ENCODE results near the gene REV1.

Gene REV1

GRCh38 chr2:99436874-99437273 lies 52.9 kb downstream of the REV1 start:
- CTCF ChIA-PET, result no interaction called here
- no peak for DNase-seq
- Histone ChIP-seq H3K36me3 (ENCODE audit: control insufficient read depth in 4 of 4, insufficient read depth in 4 of 4, low read length in 3 of 4) (peaks cover 10 to 42% (median 18%) of the 10 kb centered on the region in 4 experiments), H3K27me3 (replicated peaks in 2 of 5; ENCODE audit: control insufficient read depth in 4 of 5, insufficient read depth in 5 of 5, low read length in 4 of 5) (no peaks in the 10 kb centered on the region), H3K9me3 (ENCODE audit: control extremely low read depth in 1 of 5, control insufficient read depth in 4 of 5, insufficient read depth in 2 of 5, low read depth in 1 of 5, low read length in 4 of 5) (no peaks in the 10 kb centered on the region), H3K27ac (ENCODE audit: insufficient read depth in 1 of 2, low read depth in 1 of 2, low read length in 2 of 2, poor library complexity in 1 of 2, severe bottlenecking in 2 of 2) (no peak overlapping the region), H3K4me3 (ENCODE audit: control insufficient read depth in 1 of 7, extremely low read depth in 1 of 7, insufficient read depth in 4 of 7, low read depth in 2 of 7, low read length in 6 of 7) (no peak overlapping the region), H3K4me1 (ENCODE audit: control extremely low read depth in 1 of 4, control insufficient read depth in 4 of 4, insufficient read depth in 4 of 4, low read length in 3 of 4) (peaks cover 0 to 11% (median 5%) of the 10 kb centered on the region in 4 experiments)
- POLR2A ChIA-PET, result interaction anchor here (0.5 to 0.6 kb wide), 2 partner anchors 738 to 1160 kb away, joined by 3 read pairs; no protein-coding TSS in a partner anchor
- 96% methylated on average over 10 of the region's 10 CpGs for WGBS (ENCODE audit: insufficient coverage)

- Histone ChIP-seq H3K27me3 (replicated peaks in 2 of 5; ENCODE audit: control insufficient read depth in 4 of 5, insufficient read depth in 5 of 5, low read length in 4 of 5) (no peaks in the 10 kb centered on the region), H3K27ac (ENCODE audit: insufficient read depth in 1 of 2, low read depth in 1 of 2, low read length in 2 of 2, poor library complexity in 1 of 2, severe bottlenecking in 2 of 2) (no peak overlapping the region), H3K9me3 (ENCODE audit: control extremely low read depth in 1 of 5, control insufficient read depth in 4 of 5, insufficient read depth in 2 of 5, low read depth in 1 of 5, low read length in 4 of 5) (no peaks in the 10 kb centered on the region), H3K36me3 (ENCODE audit: control insufficient read depth in 4 of 4, insufficient read depth in 4 of 4, low read length in 3 of 4) (peaks cover 7 to 38% (median 15%) of the 10 kb centered on the region in 4 experiments), H3K4me1 (ENCODE audit: control extremely low read depth in 1 of 4, control insufficient read depth in 4 of 4, insufficient read depth in 4 of 4, low read length in 3 of 4) (peaks cover 0 to 21% (median 5%) of the 10 kb centered on the region in 4 experiments), H3K4me3 (ENCODE audit: control insufficient read depth in 1 of 7, extremely low read depth in 1 of 7, insufficient read depth in 4 of 7, low read depth in 2 of 7, low read length in 6 of 7) (no peak overlapping the region)
- ChIA-PET CTCF (interaction anchor here (1.4 kb wide), 1 partner anchor 9 kb away, joined by 6 read pairs; no protein-coding TSS in a partner anchor), POLR2A (no interaction called here)
- 100% methylated on average over 1 of the region's 2 CpGs for WGBS (ENCODE audit: insufficient coverage)
- DNase-seq, result no peak
These were observed 56.5 kb downstream of the REV1 start for GRCh38 chr2:99433340-99433739.

GRCh38 chr2:99431587-99432275 lies 58.1 kb downstream of the REV1 start:
- POLR2A ChIA-PET, result no interaction called here
- Histone ChIP-seq H3K4me3 (ENCODE audit: control insufficient read depth in 1 of 7, extremely low read depth in 1 of 7, insufficient read depth in 4 of 7, low read depth in 2 of 7, low read length in 6 of 7) (no peak overlapping the region), H3K27me3 (replicated peaks in 2 of 5; ENCODE audit: control insufficient read depth in 4 of 5, insufficient read depth in 5 of 5, low read length in 4 of 5) (no peaks in the 10 kb centered on the region), H3K36me3 (ENCODE audit: control insufficient read depth in 4 of 4, insufficient read depth in 4 of 4, low read length in 3 of 4) (peaks cover 11 to 47% (median 21%) of the 10 kb centered on the region in 4 experiments), H3K9me3 (ENCODE audit: control extremely low read depth in 1 of 5, control insufficient read depth in 4 of 5, insufficient read depth in 2 of 5, low read depth in 1 of 5, low read length in 4 of 5) (no peaks in the 10 kb centered on the region), H3K27ac (ENCODE audit: insufficient read depth in 1 of 2, low read depth in 1 of 2, low read length in 2 of 2, poor library complexity in 1 of 2, severe bottlenecking in 2 of 2) (no peak overlapping the region), H3K4me1 (ENCODE audit: control extremely low read depth in 1 of 4, control insufficient read depth in 4 of 4, insufficient read depth in 4 of 4, low read length in 3 of 4) (peaks cover 0 to 21% (median 5%) of the 10 kb centered on the region in 4 experiments)
- no peak for DNase-seq
- CTCF ChIA-PET, result interaction anchor here (1.4 kb wide), 2 partner anchors 11 to 17 kb away, joined by 3 to 6 read pairs; no protein-coding TSS in a partner anchor
- 97% methylated on average over 12 of the region's 12 CpGs for WGBS (ENCODE audit: insufficient coverage)

GRCh38 chr2:99430614-99431291 lies 59.1 kb downstream of the REV1 start:
- Histone ChIP-seq H3K36me3 (ENCODE audit: control insufficient read depth in 4 of 4, insufficient read depth in 4 of 4, low read length in 3 of 4) (peaks cover 11 to 46% (median 23%) of the 10 kb centered on the region in 4 experiments), H3K4me1 (ENCODE audit: control extremely low read depth in 1 of 4, control insufficient read depth in 4 of 4, insufficient read depth in 4 of 4, low read length in 3 of 4) (peaks cover 0 to 21% (median 5%) of the 10 kb centered on the region in 4 experiments), H3K4me3 (ENCODE audit: control insufficient read depth in 1 of 7, extremely low read depth in 1 of 7, insufficient read depth in 4 of 7, low read depth in 2 of 7, low read length in 6 of 7) (no peak overlapping the region), H3K27me3 (replicated peaks in 2 of 5; ENCODE audit: control insufficient read depth in 4 of 5, insufficient read depth in 5 of 5, low read length in 4 of 5) (no peaks in the 10 kb centered on the region), H3K27ac (ENCODE audit: insufficient read depth in 1 of 2, low read depth in 1 of 2, low read length in 2 of 2, poor library complexity in 1 of 2, severe bottlenecking in 2 of 2) (peak overlapping the region; percentile 2 to 8), H3K9me3 (ENCODE audit: control extremely low read depth in 1 of 5, control insufficient read depth in 4 of 5, insufficient read depth in 2 of 5, low read depth in 1 of 5, low read length in 4 of 5) (no peaks in the 10 kb centered on the region)
- ChIA-PET POLR2A (no interaction called here), CTCF (no interaction called here)
- WGBS (ENCODE audit: insufficient coverage), result 27% methylated on average over 1 of the region's 4 CpGs
- no peak for DNase-seq

- no peak overlapping the region for H3K27ac ChIP-seq (ENCODE audit: insufficient read depth in 1 of 2, low read depth in 1 of 2, low read length in 2 of 2, poor library complexity in 1 of 2, severe bottlenecking in 2 of 2)
- H3K9me3 ChIP-seq (ENCODE audit: control extremely low read depth in 1 of 5, control insufficient read depth in 4 of 5, insufficient read depth in 2 of 5, low read depth in 1 of 5, low read length in 4 of 5), result no peaks in the 10 kb centered on the region
- ChIA-PET POLR2A (no interaction called here), CTCF (no interaction called here)
- peaks cover 18 to 63% (median 44%) of the 10 kb centered on the region in 4 experiments for H3K36me3 ChIP-seq (ENCODE audit: control insufficient read depth in 4 of 4, insufficient read depth in 4 of 4, low read length in 3 of 4)
- DNase-seq, result no peak
- H3K4me1 ChIP-seq (ENCODE audit: control extremely low read depth in 1 of 4, control insufficient read depth in 4 of 4, insufficient read depth in 4 of 4, low read length in 3 of 4), result no peaks in the 10 kb centered on the region
- H3K4me3 ChIP-seq (ENCODE audit: control insufficient read depth in 1 of 7, extremely low read depth in 1 of 7, insufficient read depth in 4 of 7, low read depth in 2 of 7, low read length in 6 of 7), result no peak overlapping the region
- H3K27me3 ChIP-seq (replicated peaks in 2 of 5; ENCODE audit: control insufficient read depth in 4 of 5, insufficient read depth in 5 of 5, low read length in 4 of 5), result no peaks in the 10 kb centered on the region
- 100% methylated on average over 1 of the region's 2 CpGs for WGBS (ENCODE audit: insufficient coverage)
These were observed 64.8 kb downstream of the REV1 start for GRCh38 chr2:99425022-99425421.

GRCh38 chr2:99424371-99424770 lies 65.4 kb downstream of the REV1 start:
- Histone ChIP-seq H3K27me3 (replicated peaks in 2 of 5; ENCODE audit: control insufficient read depth in 4 of 5, insufficient read depth in 5 of 5, low read length in 4 of 5) (no peaks in the 10 kb centered on the region), H3K27ac (ENCODE audit: insufficient read depth in 1 of 2, low read depth in 1 of 2, low read length in 2 of 2, poor library complexity in 1 of 2, severe bottlenecking in 2 of 2) (no peak overlapping the region), H3K9me3 (ENCODE audit: control extremely low read depth in 1 of 5, control insufficient read depth in 4 of 5, insufficient read depth in 2 of 5, low read depth in 1 of 5, low read length in 4 of 5) (no peaks in the 10 kb centered on the region), H3K4me1 (ENCODE audit: control extremely low read depth in 1 of 4, control insufficient read depth in 4 of 4, insufficient read depth in 4 of 4, low read length in 3 of 4) (no peaks in the 10 kb centered on the region), H3K36me3 (ENCODE audit: control insufficient read depth in 4 of 4, insufficient read depth in 4 of 4, low read length in 3 of 4) (peaks cover 18 to 70% (median 48%) of the 10 kb centered on the region in 4 experiments), H3K4me3 (ENCODE audit: control insufficient read depth in 1 of 7, extremely low read depth in 1 of 7, insufficient read depth in 4 of 7, low read depth in 2 of 7, low read length in 6 of 7) (no peak overlapping the region)
- CTCF ChIA-PET, result no interaction called here
- no peak for DNase-seq
- POLR2A ChIA-PET, result no interaction called here

- no peak overlapping the region for H3K27ac ChIP-seq (ENCODE audit: insufficient read depth in 1 of 2, low read depth in 1 of 2, low read length in 2 of 2, poor library complexity in 1 of 2, severe bottlenecking in 2 of 2)
- ChIA-PET CTCF (no interaction called here), POLR2A (no interaction called here)
These were observed 67.2 kb downstream of the REV1 start for GRCh38 chr2:99422599-99422998.

More at GRCh38 chr2:99422599-99422998, 67.2 kb downstream of the REV1 start:
- Histone ChIP-seq H3K36me3 (ENCODE audit: control insufficient read depth in 4 of 4, insufficient read depth in 4 of 4, low read length in 3 of 4) (peaks cover 24 to 72% (median 51%) of the 10 kb centered on the region in 4 experiments), H3K4me1 (ENCODE audit: control extremely low read depth in 1 of 4, control insufficient read depth in 4 of 4, insufficient read depth in 4 of 4, low read length in 3 of 4) (no peaks in the 10 kb centered on the region), H3K9me3 (ENCODE audit: control extremely low read depth in 1 of 5, control insufficient read depth in 4 of 5, insufficient read depth in 2 of 5, low read depth in 1 of 5, low read length in 4 of 5) (peaks cover 0 to 1% (median 0%) of the 10 kb centered on the region in 5 experiments), H3K4me3 (ENCODE audit: control insufficient read depth in 1 of 7, extremely low read depth in 1 of 7, insufficient read depth in 4 of 7, low read depth in 2 of 7, low read length in 6 of 7) (no peak overlapping the region), H3K27me3 (replicated peaks in 2 of 5; ENCODE audit: control insufficient read depth in 4 of 5, insufficient read depth in 5 of 5, low read length in 4 of 5) (no peaks in the 10 kb centered on the region)
- DNase-seq, result no peak
- no CpG with 5 or more reads among the region's 3 CpGs for WGBS (ENCODE audit: insufficient coverage)

Data from common myeloid progenitor, CD34-positive (primary cell).